A549 treated with GW870086 at 1 μM for 4 hours (cell line): ENCODE results near the gene SBK3. TPM values are rescaled to one million over a fixed set of nuclear protein-coding genes. Genes with fewer than 3 reads are reported as not detected.

Experiments
- total RNA-seq: library from RNA; stranded (reverse); fragments of 200-300 nt; extraction: Qiagen RNA extraction; gene quantifications from 5 replicates; pipeline ENCODE4 v1.2.3, GENCODE V29; 2022; ENCODE audit warnings: low read depth

Gene SBK3, protein sequence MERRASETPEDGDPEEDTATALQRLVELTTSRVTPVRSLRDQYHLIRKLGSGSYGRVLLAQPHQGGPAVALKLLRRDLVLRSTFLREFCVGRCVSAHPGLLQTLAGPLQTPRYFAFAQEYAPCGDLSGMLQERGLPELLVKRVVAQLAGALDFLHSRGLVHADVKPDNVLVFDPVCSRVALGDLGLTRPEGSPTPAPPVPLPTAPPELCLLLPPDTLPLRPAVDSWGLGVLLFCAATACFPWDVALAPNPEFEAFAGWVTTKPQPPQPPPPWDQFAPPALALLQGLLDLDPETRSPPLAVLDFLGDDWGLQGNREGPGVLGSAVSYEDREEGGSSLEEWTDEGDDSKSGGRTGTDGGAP
- 1.3 to 1.9 TPM (median 1.6 TPM) in 5 replicates for total RNA-seq

GRCh38 chr19:55545443-55545842, at the start of gene SBK3:
TSS of gene SBK3 (minus strand) at chr19:55545543. CDS start at chr19:55545543, 0 bp downstream.

DNA sequence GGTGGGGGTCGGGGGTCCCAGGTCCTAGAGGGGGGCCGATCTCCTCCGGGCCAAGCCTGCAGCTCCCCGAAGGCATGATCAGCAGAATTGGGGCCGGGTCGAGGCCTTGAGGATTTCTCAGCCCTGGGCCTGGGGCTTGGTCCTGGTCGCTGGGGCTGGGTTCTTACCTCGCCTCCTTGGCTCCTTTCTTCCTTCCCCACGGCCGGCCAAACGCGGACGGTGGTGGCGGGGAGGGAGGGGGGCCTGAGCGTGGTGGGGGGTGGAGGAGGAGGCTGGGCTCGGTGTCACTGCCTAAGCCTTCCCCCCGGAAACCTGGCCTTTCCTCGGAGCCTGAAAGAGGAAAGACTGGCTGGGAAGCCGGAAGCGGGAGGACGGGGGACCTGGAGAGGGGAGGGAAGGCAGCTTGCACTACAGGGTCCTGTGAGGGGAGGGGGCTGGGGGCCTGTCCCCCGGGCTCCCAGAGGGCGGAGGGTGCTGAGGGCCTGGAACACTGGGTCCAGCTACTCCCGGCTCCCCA, 35.3 kb upstream of the SBK3 start, which contains the start of gene ZNF579:
Gene ZNF579, minus strand, starts transcription at position 221 of the 517 bp plus-strand sequence. CDS start 1,209 bp downstream, outside the sequence.

GRCh38 chr19:55536951-55537740, 8.2 kb downstream of the SBK3 start, which contains the start of gene SBK2:
TSS of gene SBK2 (minus strand) at chr19:55537133. CDS start at chr19:55536294, 839 bp downstream.

Other genes starting within 250 kb of the SBK3 start
- gene TMEM150B, start 220.2 kb downstream of the SBK3 start, total RNA-seq = not detected in 5 replicates
- gene KMT5C, start 205.7 kb downstream of the SBK3 start, total RNA-seq = 3.7 to 7.5 TPM (median 5.9 TPM) in 5 replicates
- gene COX6B2, start 190.8 kb downstream of the SBK3 start, total RNA-seq = 0.57 to 1.2 TPM (median 0.81 TPM) in 5 replicates
- gene GARIN5B, start 182.3 kb downstream of the SBK3 start, total RNA-seq = 0.08 to 0.33 TPM (median 0.13 TPM) in 5 replicates
- gene IL11, start 175.1 kb downstream of the SBK3 start, total RNA-seq = 14.5 to 19.3 TPM (median 18.6 TPM) in 5 replicates
- gene TMEM190, start 168.7 kb downstream of the SBK3 start, total RNA-seq = 0.94 to 2.2 TPM (median 1.7 TPM) in 5 replicates
- 2.8 to 9.2 TPM (median 7.0 TPM) in 5 replicates for gene TMEM238, start 161.3 kb downstream of the SBK3 start, total RNA-seq
- 2,491 to 3,078 TPM (median 2,623 TPM) in 5 replicates for gene RPL28, start 159.6 kb downstream of the SBK3 start, total RNA-seq
- gene UBE2S, start 137.8 kb downstream of the SBK3 start, total RNA-seq = 343 to 483 TPM (median 443 TPM) in 5 replicates
- gene SHISA7, start 102.2 kb downstream of the SBK3 start, total RNA-seq = not detected in 5 replicates
- 51.3 to 61.4 TPM (median 58.4 TPM) in 5 replicates for gene ISOC2, start 83.9 kb downstream of the SBK3 start, total RNA-seq
- gene C19orf85, start 80.8 kb downstream of the SBK3 start, total RNA-seq = not detected in 5 replicates
- 4.5 to 7.2 TPM (median 6.7 TPM) in 5 replicates for gene ZNF628, start 68.9 kb downstream of the SBK3 start, total RNA-seq
- 34.8 to 57.0 TPM (median 55.0 TPM) in 5 replicates for gene NAT14, start 60.4 kb downstream of the SBK3 start, total RNA-seq
- 0.35 to 0.82 TPM (median 0.57 TPM) in 5 replicates for gene SSC5D, start 57.1 kb downstream of the SBK3 start, total RNA-seq
- 1.3 to 2.3 TPM (median 1.8 TPM) in 5 replicates for gene SBK2, start 8.4 kb downstream of the SBK3 start, total RNA-seq
- 20.1 to 37.6 TPM (median 28.4 TPM) in 5 replicates for gene ZNF579, start 35.3 kb upstream of the SBK3 start, total RNA-seq
- 20.5 to 24.3 TPM (median 23.6 TPM) in 5 replicates for gene FIZ1, start 54.0 kb upstream of the SBK3 start, total RNA-seq
- gene ZNF524, start 54.7 kb upstream of the SBK3 start, total RNA-seq = 12.5 to 17.5 TPM (median 16.0 TPM) in 5 replicates
- gene ZNF865, start 60.1 kb upstream of the SBK3 start, total RNA-seq = 7.6 to 13.0 TPM (median 12.1 TPM) in 5 replicates
- gene ZNF784, start 79.0 kb upstream of the SBK3 start, total RNA-seq = 4.8 to 6.1 TPM (median 5.3 TPM) in 5 replicates
- gene ZNF580, start 95.5 kb upstream of the SBK3 start, total RNA-seq = 31.0 to 51.4 TPM (median 48.6 TPM) in 5 replicates
- 39.2 to 55.8 TPM (median 47.7 TPM) in 5 replicates for gene ZNF581, start 98.1 kb upstream of the SBK3 start, total RNA-seq
- 13.7 to 19.1 TPM (median 18.0 TPM) in 5 replicates for gene CCDC106, start 102.7 kb upstream of the SBK3 start, total RNA-seq
- 260 to 300 TPM (median 285 TPM) in 5 replicates for gene U2AF2, start 109.5 kb upstream of the SBK3 start, total RNA-seq
- gene EPN1, start 129.7 kb upstream of the SBK3 start, total RNA-seq = 130 to 211 TPM (median 195 TPM) in 5 replicates
- not detected in 5 replicates for gene NLRP9, start 192.9 kb upstream of the SBK3 start, total RNA-seq
- 0.53 to 1.2 TPM (median 0.97 TPM) in 5 replicates for gene RFPL4A, start 213.6 kb upstream of the SBK3 start, total RNA-seq
- 0.23 to 0.49 TPM (median 0.38 TPM) in 3 of 5 replicates, not detected in the others for gene RFPL4AL1, start 223.6 kb upstream of the SBK3 start, total RNA-seq